Measurements from ENCODE around the gene IGFLR1.
"Not testable (repeated sequence)": the region's sequence is repeated elsewhere in the genome, so short reads cannot be mapped to it uniquely, and the experiment has no call there.

The IGFLR1 gene

GRCh38 chr19:35774274-35775045 is 32.2 kb upstream of the IGFLR1 start:
- TF ChIP-seq CTCF (IDR thresholded peaks at IDR 0.05; ENCODE audit: control extremely low read depth, extremely low read depth, low read depth, missing control alignments), result no peak
- DNase-seq (ENCODE audit: extremely low spot score), result no peak
- ChIA-PET CTCF (interaction anchor here (2.5 kb wide), 1 partner anchor 27 kb away, joined by 6 read pairs; the partner anchor contains the start of gene LIN37), POLR2A (no interaction called here)

DNA sequence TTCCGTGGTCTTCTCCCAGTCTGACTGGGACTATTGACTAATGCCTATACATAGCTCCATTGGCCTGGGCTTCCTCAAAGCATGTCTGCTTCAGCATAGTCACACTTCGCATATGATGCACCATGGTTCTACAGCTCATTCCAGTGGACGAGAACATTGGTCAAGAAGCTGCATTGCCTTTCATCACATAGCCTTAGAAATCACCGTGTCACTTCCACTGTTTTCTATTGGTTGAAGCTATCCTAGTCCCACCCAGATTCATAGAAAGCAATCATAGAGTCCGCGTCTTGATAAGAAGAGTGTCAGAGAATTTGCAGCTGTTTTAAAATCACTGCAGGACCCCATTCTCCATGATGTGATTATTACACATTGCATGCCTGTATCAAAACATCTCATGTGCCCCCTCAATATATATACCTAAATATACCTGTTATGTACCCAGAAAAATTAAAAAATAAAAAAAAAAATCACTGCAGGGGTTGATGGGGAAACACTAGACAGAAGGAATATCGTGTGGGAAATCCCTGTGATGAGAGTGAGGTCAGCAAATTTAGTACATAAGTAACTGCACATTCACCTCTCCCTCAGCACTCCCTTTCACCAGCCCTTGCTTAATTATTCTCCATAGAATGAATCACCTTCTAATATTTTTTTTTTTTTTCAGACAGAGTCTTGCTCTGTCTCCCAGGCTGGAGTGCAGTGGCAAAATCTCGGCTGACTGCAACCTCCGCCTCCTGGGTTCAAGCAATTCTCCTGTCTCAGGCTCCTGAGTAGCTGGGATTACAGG is 31.0 kb upstream of the IGFLR1 start:
- CTCF ChIA-PET, result interaction anchor here (1.0 to 2.5 kb wide), 3 partner anchors 17 to 79 kb away, joined by 3 to 6 read pairs (median 3); partner anchors contain the start of gene LIN37
- POLR2A ChIA-PET, result interaction anchor here (0.6 kb wide), 2 partner anchors 130 to 161 kb away, joined by 4 read pairs; no protein-coding TSS in a partner anchor
- no peak for TF ChIP-seq CTCF (IDR thresholded peaks at IDR 0.05; ENCODE audit: control extremely low read depth, extremely low read depth, low read depth, missing control alignments)
- DNase-seq (ENCODE audit: extremely low spot score), result no peak

DNA sequence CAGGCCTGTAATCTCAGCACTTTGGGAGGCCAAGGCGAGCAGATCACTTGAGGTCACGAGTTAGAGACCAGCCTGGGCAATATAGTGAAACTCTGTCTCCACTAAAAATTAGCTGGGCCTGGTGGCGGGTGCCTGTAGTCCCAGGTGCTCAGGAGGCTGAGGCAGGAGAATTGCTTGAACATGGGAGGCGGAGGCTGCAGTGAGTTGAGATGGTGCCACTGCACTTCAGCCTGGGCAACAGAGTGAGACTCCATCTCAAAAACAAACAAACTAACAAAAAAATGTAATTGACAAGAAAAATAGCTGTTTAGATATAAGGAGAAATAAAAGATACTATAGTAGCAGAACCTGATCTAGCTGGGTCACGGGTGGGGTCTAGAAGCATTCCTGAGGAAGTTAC is 30.1 kb upstream of the IGFLR1 start:
- POLR2A ChIA-PET; DNase-seq (ENCODE audit: extremely low spot score): not testable (repeated sequence)
- CTCF ChIA-PET, result interaction anchor here (1.0 to 1.4 kb wide), 2 partner anchors 18 to 78 kb away, joined by 3 read pairs; no protein-coding TSS in a partner anchor

GRCh38 chr19:35768082-35768421 is 25.8 kb upstream of the IGFLR1 start:
- POLR2A ChIA-PET, result no interaction called here
- no peak for DNase-seq (ENCODE audit: extremely low spot score)
- CTCF ChIA-PET, result interaction anchor here (1.6 kb wide), 1 partner anchor 20 kb away, joined by 5 read pairs; the partner anchor contains the start of gene LIN37
- TF ChIP-seq CTCF (IDR thresholded peaks at IDR 0.05; ENCODE audit: control extremely low read depth, extremely low read depth, low read depth, missing control alignments), result no peak

GRCh38 chr19:35767288-35768081 is 25.2 kb upstream of the IGFLR1 start:
- POLR2A ChIA-PET, result interaction anchor here (0.8 kb wide), 1 partner anchor 19 kb away, joined by 3 read pairs; the partner anchor contains the start of gene LIN37
- no peak for TF ChIP-seq CTCF (IDR thresholded peaks at IDR 0.05; ENCODE audit: control extremely low read depth, extremely low read depth, low read depth, missing control alignments)
- CTCF ChIA-PET, result interaction anchor here (1.6 kb wide), 1 partner anchor 19 kb away, joined by 5 read pairs; the partner anchor contains the start of gene LIN37
- peak; percentile 28 for DNase-seq (ENCODE audit: extremely low spot score)

GRCh38 chr19:35766571-35767104 is 24.4 kb upstream of the IGFLR1 start:
- ChIA-PET CTCF (interaction anchor here (1.6 kb wide), 1 partner anchor 18 kb away, joined by 5 read pairs; the partner anchor contains the start of gene LIN37), POLR2A (interaction anchor here (0.8 kb wide), 1 partner anchor 18 kb away, joined by 3 read pairs; the partner anchor contains the start of gene LIN37)
- TF ChIP-seq CTCF (IDR thresholded peaks at IDR 0.05; ENCODE audit: control extremely low read depth, extremely low read depth, low read depth, missing control alignments), result no peak
- no peak for DNase-seq (ENCODE audit: extremely low spot score)
